Activated CD8-positive, alpha-beta memory T cell treated with anti-CD3 and anti-CD28 coated beads, Interleukin-2, amount 50 U/mL, for 4 hours (primary cell): ENCODE data around the gene STAT5B.
"Not testable (repeated sequence)": the region's sequence is repeated elsewhere in the genome, so short reads cannot be mapped to it uniquely, and the experiment has no call there.

Source experiments
- DNase-seq: peaks from one replicate; pipeline ENCODE4 v3.0.0-alpha.2; 2020

Gene STAT5B

DNA sequence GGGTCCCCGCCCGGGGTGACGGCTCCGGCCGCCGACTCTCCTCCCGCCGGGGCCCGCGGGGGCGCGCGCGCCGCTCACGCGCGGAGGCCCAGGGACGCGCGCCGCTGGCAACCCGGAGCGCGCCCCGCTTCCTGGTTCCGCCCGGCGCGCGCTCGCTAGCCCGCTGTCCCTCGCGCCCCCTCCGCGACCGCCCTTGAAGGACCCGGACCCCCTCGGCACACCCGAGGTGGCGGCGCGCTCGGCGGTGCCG lies at the start of gene STAT5B:
Gene STAT5B, minus strand, starts transcription at position 33 of the 250 bp plus-strand sequence. CDS start 44,264 bp downstream, outside the sequence.
- peak; percentile 69 for DNase-seq

DNA sequence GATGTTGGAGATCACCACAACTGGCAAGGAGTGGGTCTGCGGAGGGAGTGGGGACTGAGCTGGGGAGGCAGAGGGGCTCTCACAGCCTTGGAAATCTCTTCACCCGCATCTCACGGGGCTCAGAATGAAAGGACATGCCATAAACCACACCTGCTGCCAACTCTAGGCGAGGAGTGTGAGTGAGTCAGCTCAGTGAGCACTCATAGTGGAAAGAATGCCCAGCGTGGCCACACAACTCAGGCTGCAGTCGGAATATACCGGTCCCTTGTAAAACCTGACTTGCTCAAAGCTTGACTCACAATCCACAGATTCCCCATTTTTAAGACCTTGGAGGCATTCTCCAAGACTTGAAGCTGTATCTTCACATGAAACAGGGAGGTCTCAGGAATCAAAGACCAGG lies 48.8 kb upstream of the STAT5B start:
- no peak for DNase-seq

DNA sequence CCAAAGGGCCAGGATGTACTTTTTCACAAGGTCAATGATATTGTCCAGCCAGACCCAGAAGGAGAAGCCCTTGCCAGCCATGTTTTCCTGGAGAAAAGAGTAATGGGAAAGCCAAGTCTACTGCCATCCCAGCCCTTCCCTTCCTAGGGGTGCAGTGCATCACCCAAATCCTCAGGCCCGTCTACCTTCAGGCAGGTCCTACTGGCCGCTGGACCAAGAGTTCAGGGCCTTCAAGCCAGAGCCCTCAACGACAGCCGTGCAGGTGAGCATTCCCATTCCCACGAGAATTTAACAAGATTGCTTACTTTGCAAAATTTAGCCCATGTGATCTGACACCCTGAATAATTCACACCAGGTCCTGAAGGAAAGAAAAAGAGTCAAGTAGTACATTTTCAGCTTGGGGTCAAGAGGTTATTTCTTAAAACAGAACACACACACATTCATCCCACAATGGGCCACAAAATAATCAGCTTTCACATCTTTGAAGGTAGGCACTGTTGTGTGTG lies 47.1 kb upstream of the STAT5B start:
- no peak for DNase-seq

DNA sequence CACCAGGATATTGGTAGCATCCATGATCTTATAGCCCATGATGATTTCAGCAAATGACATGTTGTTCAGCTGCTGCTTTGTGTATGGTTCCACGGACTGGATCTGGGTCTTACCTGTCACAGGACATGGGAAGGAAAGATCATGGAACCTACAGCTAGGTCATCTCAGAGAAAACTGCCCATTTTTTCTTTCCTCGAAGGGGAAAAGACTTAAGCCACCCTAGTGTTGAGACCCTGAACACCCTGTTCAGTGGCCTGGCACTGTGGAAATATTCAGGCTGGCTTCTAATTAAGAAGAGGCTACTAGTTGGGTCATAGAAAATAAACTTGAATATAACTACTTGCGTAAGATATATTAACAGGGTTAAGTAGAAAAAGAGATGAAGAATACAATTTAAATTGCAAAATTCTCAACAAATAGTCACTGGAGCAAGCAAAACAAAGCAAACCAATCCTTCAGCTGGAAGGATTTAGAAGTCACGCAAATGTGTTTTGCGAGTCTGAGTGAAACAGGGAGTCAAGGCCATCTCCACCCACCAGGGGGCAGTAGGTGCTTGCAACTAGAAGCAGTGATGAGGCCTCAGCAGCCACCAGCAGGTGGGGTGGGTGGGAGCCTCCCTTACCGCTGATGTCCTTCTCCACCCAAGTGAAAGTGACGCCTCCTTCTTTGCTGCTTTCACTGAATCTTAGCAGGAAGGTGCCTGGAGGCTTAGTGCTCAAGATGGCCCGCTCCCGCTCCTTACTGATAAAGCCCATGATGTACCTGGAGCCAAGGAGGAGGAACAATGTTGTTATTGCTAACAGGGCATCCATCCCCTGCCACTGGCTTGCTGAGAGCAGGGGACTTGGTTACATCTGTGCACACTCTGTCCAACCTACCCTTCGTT lies 46.4 kb upstream of the STAT5B start:
- DNase-seq, result peak; percentile 97

DNA sequence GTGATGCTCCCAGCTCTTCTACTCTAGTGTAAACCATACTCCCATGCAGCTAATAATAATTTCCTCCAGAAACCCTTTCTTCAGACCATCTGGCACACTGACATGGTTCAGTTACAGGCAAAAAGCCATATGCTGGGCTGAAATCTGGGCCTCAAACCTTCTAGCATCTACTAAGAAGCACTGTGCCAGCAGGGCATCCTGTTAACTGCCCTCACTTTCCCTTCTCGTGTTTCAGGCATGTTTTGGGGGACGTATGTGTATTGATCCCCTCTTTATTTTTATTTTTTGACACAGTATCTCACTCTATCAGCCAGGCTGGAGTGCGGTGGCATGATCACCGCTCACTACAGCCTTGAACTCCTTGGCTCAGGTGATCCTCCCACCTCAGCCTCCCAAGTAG lies 45.4 kb upstream of the STAT5B start:
- no peak for DNase-seq

DNA sequence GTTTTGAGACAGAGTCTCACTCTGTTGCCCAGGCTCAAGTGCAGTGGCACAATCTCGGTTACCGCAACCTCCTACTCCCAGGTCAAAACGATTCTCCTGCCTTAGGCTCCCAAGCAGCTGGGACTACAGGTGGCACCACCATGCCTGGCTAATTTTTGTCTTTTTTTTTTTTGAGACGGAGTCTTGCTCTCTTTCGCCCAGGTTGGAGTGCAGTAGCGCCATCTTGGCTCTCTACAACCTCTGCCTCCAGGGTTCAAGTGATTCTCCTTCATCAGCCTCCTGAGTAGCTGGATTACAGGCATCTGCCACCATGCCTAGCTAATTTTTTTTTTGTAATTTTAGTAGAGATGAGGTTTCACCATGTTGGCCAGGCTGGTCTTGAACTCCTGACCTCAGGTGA lies 41.8 kb upstream of the STAT5B start:
- not testable (repeated sequence) for DNase-seq

DNA sequence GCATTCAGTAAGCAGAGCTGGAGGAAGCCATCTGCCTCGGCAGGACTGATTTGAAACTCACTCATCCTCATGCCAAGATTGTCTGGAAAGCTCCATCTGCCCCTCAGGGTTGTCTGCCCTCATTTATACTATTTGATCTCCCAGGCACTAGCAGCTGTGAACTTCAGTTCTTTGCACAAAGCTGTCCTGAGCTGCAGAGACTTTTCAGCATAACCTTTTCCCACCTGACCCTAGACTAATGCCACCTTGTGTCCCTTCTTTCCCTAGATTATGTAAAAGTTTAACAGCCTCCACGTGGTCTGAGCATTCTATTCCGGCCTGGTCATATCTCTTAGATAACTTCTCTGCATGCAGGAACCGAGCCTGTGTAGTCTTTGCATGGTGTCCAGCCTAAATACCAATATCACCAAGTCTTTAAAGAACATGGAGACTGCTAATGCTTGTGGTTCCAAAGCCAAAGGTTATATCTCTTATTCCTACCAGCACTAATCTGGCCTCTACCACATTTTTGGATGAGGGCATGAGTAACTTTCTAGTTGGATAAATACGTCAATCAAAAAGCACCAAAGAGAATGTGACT lies 41.2 kb upstream of the STAT5B start:
- no peak for DNase-seq

DNA sequence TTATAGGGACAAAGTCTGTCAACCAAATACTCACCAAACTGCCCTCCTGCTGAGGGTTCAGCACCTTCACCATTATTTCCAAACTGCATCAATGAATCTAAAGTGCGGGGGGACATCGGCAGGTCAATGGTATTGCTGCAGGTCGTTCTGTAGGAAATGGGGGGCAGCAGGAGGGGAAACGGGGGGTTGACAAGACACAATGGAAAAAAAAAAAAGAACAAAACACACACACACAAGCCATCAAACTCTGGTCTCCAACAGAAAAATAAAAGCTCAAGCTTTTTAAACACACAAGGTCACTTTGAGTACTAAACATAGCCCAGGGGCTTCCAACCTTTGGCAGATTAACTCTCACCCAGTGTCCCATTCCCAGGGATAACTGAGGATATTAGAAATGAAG lies 40.6 kb upstream of the STAT5B start:
- DNase-seq, result no peak

DNA sequence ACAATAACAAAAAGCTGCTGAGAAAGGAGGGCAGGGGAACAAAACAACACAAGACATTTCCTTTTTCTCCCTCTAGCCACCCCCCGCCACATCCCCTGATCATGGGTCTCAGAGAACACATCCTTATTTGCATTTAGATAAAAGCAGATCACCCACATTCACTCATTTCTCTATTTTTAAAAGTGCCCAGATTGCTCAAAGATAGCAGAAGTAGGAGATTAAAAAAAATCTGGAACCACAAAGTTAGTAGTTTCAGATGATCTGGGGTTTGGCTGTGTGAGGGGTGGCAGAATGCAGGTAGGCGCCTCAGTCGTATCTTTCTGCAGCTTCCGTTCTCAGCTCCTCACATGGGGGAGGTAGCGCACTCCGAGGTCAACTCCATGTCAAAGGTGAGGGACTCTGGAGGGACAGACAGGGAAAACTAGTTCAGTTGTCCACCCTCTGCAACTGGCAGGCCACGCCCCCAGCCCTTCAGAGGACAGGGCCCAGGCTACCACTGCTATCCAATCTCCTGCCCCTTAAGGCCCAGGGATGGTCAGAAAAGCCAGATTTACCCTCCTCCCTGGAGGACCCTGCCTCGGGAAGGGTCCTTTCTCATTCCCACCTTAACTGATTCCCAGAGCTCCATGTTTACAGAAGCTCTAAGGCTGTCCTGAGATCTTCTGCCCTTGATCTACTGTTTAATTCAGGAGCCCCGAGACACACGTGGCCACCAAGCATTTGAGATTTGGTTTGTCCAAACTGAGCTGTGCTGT lies 39.4 kb upstream of the STAT5B start:
- DNase-seq, result no peak

DNA sequence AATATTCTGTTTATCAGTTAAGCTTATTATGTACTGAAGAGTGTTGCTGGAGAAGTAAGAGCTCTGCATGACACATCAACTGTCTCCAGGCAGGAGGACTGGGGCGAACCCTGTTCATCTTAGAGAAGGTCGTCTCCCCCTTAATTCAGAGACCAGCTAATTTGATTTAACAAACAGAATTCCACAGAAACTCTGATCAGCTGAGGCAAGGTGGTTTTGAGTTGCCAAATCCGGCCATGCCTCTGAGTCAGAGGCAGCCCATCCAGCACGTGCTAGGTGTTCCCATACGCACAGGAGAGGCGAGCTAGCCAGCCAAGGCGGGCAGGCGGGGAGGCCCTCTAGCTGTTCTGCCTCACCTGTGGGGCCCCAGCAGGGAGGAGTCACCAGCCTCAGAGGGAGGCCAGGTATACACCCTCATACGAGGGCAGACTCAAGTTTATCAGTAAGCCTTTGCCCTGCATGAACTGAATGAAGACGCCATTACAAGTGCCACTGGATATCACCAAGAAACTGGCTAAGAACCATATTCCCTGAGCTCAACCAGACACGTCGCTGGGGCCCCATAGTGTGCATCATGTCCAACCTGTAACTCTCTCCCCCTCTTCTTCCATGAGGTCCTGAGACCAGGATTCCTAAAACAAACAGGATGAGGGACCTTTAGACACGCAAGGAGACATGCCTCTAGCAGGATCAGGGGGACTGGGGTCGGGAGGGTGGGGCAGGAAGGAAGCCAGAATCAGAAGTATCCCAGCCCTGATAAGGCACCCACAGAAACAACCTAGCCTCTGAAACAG lies 37.8 kb upstream of the STAT5B start:
- peak; percentile 53 for DNase-seq

DNA sequence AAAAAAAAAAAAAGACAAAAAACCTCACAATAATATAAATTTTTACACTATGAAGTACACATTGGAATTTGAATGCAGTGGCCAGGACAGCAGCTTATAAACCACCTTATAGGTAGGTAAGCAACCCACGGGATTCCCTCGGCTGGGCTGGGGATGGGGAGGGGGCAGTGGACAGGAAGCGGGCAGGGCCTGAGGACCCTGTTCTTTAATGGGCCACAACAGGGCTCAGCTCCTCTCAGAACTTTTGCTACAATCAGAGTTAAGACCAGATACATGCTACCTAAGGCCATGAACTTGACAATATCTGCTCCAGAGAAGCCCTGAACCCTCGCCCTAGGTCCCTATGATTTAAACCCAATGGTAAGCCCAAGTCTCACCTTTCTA lies 37.2 kb upstream of the STAT5B start:
- no peak for DNase-seq

DNA sequence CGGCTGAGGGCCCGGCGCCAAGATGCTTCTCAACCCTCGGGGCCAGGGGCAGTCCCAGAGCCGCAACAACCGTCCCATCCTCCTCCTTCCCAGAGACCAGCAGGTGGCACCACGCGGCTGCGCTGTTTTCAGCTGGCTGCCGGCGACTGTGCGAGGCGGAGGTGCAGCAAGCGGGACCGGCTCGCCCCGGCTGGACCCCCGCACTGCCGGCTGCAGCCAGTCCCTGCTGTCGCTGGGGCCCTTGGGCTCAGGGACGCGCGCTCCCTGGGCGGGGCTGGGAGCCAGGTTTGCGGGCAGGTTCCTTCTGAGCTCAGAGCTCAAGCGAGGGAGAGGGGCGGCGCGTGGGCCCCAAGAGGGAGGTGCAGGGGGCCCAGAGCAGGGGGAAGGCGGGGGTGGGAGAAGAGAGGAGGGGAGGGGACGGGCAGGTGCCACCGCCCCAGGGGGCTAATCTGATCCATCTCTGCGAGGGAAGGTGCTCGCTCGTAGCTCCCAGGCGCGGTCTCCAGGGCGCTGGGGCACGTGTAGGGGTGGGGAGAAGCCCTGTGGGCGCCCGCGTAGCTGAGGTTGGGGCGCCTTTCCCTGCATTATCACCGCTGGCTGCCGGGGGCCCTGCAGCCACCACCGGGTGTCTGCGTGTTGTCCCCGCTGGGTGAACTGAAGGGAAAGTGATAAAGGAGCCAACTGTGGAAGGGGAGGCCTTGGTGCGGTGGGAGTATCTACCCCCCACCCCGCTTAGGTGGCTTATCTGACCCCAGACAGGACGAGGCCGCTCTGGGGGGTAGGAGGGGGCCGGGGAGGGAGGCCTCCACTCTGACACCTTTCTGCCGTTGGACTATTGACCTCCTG lies 36.3 kb upstream of the STAT5B start:
- peak; percentile 77 for DNase-seq

DNA sequence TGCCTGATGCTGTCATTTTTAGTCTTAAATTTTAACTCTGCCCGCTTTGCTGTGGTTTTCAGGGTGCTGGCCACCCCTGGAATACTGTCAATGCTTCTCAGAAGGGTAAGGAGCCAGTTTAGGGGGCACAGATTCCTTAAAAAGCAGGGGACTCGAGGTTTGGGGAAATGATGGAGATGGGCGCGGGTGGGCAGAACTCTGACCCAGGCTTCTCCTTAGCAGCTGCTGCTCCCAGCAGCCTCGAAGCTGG lies 35.8 kb upstream of the STAT5B start:
- DNase-seq, result no peak

DNA sequence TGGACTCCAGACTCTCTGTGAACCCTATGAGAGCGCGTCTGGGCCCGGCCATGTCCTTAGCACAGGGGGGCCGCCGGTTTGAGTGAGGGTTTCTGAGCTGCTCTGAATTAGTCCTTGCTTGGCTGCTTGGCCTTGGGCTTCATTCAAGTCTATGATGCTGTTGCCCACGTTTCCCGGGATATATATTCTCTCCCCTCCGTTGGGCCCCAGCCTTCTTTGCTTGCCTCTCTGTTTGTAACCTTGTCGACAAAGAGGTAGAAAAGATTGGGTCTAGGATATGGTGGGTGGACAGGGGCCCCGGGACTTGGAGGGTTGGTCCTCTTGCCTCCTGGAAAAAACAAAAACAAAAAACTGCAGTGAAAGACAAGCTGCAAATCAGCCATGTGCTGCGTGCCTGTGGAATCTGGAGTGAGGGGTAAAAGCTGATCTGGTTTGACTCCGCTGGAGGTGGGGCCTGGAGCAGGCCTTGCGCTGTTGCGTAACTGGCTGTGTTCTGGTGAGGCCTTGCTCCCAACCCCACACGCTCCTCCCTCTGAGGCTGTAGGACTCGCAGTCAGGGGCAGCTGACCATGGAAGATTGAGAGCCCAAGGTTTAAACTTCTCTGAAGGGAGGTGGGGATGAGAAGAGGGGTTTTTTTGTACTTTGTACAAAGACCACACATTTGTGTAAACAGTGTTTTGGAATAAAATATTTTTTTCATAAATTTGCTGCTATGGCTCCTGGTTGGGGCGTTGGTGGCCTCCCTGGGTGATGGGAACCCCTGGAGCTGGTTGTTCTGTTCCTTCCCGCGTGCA lies 35.2 kb upstream of the STAT5B start:
- no peak for DNase-seq

DNA sequence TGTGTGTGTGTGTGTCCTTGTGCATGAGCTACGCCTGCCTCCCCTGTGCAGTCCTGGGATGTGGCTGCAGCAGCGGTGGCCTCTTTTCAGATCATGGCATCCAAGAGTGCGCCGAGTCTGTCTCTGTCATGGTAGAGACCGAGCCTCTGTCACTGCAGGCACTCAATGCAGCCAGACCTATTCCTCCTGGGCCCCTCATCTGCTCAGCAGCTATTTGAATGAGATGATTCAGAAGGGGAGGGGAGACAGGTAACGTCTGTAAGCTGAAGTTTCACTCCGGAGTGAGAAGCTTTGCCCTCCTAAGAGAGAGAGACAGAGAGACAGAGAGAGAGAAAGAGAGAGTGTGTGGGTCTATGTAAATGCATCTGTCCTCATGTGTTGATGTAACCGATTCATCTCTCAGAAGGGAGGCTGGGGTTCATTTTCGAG lies 34.6 kb upstream of the STAT5B start:
- no peak for DNase-seq

DNA sequence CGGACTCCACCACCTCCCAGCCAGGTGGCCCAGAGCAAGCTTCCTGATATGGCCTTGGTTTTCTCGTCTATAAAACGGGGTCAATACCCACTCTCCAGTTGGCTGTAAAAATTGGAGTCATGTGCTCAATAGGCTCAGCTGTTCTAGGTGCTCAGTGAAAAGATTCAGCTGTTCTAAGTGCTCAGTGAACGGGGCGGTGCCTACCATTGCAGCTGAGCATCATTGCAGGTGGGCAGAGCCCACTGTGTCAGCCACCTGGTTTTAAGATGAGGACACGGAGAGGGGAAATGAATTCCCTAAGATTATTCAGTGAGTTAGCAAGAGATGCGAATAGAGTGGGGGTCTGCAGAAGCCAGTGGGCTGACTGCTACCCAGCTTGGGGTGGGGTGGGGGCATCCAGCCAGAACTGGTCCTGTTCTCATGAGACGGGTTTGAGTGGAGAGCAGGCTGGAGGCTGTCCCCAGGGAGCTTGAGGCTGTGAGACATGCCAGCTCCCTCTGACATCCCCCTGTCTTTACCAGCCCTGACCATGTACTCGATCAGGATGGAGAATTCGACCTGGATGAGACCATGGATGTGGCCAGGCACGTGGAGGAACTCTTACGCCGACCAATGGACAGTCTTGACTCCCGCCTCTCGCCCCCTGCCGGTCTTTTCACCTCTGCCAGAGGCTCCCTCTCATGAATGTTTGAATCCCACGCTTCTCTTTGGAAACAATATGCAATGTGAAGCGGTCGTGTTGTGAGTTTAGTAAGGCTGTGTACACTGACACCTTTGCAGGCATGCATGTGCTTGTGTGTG lies 34.0 kb upstream of the STAT5B start:
- DNase-seq, result no peak

DNA sequence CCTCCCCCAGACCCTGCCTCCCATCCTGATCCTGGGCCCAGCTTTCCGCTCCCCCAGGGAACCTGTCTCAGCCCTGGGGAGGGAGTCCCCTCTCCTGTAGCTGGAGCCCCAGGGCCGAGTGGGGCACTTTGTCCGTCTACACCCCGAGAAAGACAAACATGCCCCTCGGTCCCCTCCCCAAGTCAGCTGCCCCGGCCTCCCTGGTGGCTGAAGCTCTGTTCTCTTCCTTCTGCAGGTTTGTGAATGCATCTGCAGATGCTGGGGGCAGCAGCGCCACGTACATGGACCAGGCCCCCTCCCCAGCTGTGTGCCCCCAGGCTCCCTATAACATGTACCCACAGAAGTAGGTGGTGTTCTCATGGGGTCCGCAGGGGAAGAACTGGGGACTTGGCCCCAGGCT lies 33.0 kb upstream of the STAT5B start:
- no peak for DNase-seq

DNA sequence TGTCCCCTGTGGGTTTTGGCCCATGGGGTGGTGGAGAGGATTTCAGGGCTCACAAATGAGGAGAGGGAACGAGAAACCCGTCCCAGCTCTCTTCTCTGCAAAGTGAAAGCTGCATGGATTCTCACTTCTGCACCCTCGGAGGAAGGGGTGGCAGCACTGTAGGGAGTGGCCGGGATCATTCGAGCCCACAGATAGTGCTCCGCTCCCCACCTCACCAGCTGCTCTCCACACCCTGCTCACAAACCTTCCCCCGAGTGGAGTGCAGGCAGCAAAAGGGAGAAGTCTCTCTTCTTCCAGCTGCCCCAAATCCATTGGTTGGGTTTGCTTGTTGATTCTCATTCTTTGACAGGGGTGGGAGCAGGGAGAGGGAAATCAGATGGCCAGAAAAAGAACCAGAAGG lies 32.3 kb upstream of the STAT5B start:
- DNase-seq, result no peak

DNA sequence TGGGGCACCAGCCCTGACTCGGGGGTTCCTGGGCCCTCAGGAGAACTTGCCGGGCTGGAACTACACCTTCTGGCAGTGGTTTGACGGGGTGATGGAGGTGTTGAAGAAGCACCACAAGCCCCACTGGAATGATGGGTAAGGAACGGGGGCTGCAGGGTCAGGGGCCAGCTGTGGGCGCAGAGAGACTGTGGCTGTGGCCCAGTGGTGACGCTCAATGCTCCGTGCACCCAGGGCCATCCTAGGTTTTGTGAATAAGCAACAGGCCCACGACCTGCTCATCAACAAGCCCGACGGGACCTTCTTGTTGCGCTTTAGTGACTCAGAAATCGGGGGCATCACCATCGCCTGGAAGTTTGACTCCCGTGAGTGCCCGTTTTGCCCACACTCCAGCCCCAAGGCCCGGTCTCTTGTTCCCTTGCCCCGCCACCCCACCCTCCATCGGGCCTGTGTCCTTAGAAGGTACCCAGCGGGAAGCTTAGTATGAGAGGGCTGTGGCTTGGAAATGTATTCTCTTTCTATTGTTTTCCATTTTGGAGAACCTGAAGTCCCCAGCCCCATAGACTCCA lies 31.3 kb upstream of the STAT5B start:
- DNase-seq, result no peak

DNA sequence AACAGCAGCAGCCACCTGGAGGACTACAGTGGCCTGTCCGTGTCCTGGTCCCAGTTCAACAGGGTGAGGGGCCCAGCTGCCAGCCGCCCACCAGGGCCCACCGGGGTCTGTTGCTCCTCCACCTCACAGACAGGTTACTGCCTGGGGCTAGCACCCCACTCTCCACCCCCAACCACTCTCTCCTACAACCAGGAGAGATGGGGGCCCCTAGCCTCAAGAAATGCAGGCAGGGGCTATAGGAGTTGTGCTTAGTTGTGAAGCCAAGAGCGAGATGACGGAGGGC lies 30.1 kb upstream of the STAT5B start:
- DNase-seq, result no peak
